ENCODE data around the gene DDN.

The DDN gene

GRCh38 chr12:49023812-49024211 lies 24.6 kb upstream of the DDN start:
- no peaks in the 10 kb centered on the region for H3K27me3 ChIP-seq (ENCODE audit: control insufficient read depth in 1 of 2, insufficient read depth in 2 of 2, low read length in 2 of 2)
- peaks cover 6 to 7% of the 10 kb centered on the region in 2 donors for H3K4me1 ChIP-seq (ENCODE audit: control insufficient read depth in 1 of 2, insufficient read depth in 2 of 2, low read length in 2 of 2)
- H3K36me3 ChIP-seq (ENCODE audit: control insufficient read depth in 1 of 2, insufficient read depth in 2 of 2, low read length in 2 of 2): peaks cover 49 to 74% of the 10 kb centered on the region in 2 donors
- H3K27ac ChIP-seq (ENCODE audit: low read depth, low read length): no peak overlapping the region
- no peak overlapping the region for H3K4me3 ChIP-seq (ENCODE audit: low read depth in 1 of 2, low read length in 2 of 2)
- H3K9ac ChIP-seq (ENCODE audit: low read depth in 1 of 2, low read length in 2 of 2): no peak overlapping the region
- H3K9me3 ChIP-seq (ENCODE audit: control insufficient read depth in 1 of 2, low read length in 2 of 2): no peaks in the 10 kb centered on the region

DNA sequence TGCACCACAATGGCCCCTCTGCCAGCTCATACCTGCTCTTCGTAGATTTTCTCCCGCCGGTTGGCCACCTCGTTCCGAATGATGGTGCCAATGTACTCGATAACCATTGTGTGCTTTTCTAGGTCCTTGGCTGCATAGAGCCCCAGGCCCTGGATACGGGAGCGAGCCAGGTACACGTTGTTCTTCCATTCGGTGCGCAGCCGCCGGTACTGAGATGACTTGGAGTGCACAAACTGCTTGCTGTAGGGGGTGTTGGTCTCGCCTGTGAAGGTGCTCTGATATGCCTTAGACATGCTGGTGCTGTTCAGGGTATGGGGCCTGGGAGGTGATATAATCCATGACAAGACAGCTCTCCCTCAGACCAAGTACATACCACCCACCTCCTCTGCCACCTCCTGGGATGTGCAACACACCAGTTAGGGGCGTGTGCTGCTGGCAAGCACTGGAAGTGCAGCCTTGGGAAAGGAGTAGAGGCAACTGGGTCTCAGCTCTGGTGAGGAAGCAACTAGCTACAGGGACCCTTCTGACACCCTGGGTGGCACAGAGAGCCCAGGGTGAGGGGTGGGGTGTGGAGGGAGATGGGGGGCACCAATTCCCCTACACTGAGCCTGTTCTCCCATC lies 23.5 kb upstream of the DDN start:
- no peak overlapping the region for H3K9ac ChIP-seq (ENCODE audit: low read depth in 1 of 2, low read length in 2 of 2)
- no peaks in the 10 kb centered on the region for H3K27me3 ChIP-seq (ENCODE audit: control insufficient read depth in 1 of 2, insufficient read depth in 2 of 2, low read length in 2 of 2)
- no peaks in the 10 kb centered on the region for H3K9me3 ChIP-seq (ENCODE audit: control insufficient read depth in 1 of 2, low read length in 2 of 2)
- peaks cover 9 to 12% of the 10 kb centered on the region in 2 donors for H3K4me1 ChIP-seq (ENCODE audit: control insufficient read depth in 1 of 2, insufficient read depth in 2 of 2, low read length in 2 of 2)
- H3K36me3 ChIP-seq (ENCODE audit: control insufficient read depth in 1 of 2, insufficient read depth in 2 of 2, low read length in 2 of 2): peaks cover 40 to 63% of the 10 kb centered on the region in 2 donors
- no peak overlapping the region for H3K4me3 ChIP-seq (ENCODE audit: low read depth in 1 of 2, low read length in 2 of 2)
- H3K27ac ChIP-seq (ENCODE audit: low read depth, low read length): no peak overlapping the region

DNA sequence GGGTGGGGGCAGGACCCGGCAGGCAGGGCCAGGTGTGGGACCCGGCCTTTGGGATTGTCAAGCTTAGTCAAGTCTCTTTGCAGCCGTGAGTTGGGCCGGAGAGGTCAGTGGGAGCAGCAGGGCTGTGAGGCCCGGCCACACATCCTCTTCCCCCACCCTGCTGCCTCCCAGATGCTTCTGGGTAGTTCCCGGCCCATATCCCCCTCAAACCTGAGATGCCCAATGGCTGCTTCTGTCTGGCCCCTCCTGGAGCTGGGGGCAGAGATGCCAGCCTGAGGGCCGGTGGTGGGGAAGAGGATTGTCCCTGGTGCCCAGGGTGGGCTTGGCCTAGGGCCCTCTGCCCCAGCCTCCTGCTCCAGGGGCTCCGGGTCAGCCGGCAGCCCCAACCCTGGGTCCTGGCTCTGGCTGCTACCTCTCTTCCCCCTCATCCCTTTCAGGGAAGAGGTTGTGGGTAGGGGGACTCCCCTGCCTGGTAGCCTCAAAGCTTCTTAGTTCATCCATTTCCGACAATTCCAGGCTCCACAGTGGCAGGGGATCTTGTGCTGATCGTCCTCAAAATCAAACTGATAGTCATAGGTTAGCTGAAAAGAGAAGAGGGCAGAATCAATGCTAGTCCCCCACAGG lies 22.2 kb upstream of the DDN start:
- Histone ChIP-seq H3K4me1 (ENCODE audit: control insufficient read depth in 1 of 2, insufficient read depth in 2 of 2, low read length in 2 of 2) (peaks cover 11 to 14% of the 10 kb centered on the region in 2 donors), H3K9ac (ENCODE audit: low read depth in 1 of 2, low read length in 2 of 2) (no peak overlapping the region), H3K4me3 (ENCODE audit: low read depth in 1 of 2, low read length in 2 of 2) (no peak overlapping the region), H3K36me3 (ENCODE audit: control insufficient read depth in 1 of 2, insufficient read depth in 2 of 2, low read length in 2 of 2) (peaks cover 35 to 52% of the 10 kb centered on the region in 2 donors), H3K27ac (ENCODE audit: low read depth, low read length) (no peak overlapping the region), H3K27me3 (ENCODE audit: control insufficient read depth in 1 of 2, insufficient read depth in 2 of 2, low read length in 2 of 2) (no peaks in the 10 kb centered on the region), H3K9me3 (ENCODE audit: control insufficient read depth in 1 of 2, low read length in 2 of 2) (no peaks in the 10 kb centered on the region)

GRCh38 chr12:49020441-49020840 lies 21.3 kb upstream of the DDN start:
- no peak overlapping the region for H3K27ac ChIP-seq (ENCODE audit: low read depth, low read length)
- no peaks in the 10 kb centered on the region for H3K27me3 ChIP-seq (ENCODE audit: control insufficient read depth in 1 of 2, insufficient read depth in 2 of 2, low read length in 2 of 2)
- H3K4me3 ChIP-seq (ENCODE audit: low read depth in 1 of 2, low read length in 2 of 2): no peak overlapping the region
- peaks cover 9 to 12% of the 10 kb centered on the region in 2 donors for H3K4me1 ChIP-seq (ENCODE audit: control insufficient read depth in 1 of 2, insufficient read depth in 2 of 2, low read length in 2 of 2)
- H3K9me3 ChIP-seq (ENCODE audit: control insufficient read depth in 1 of 2, low read length in 2 of 2): no peaks in the 10 kb centered on the region
- H3K9ac ChIP-seq (ENCODE audit: low read depth in 1 of 2, low read length in 2 of 2): no peak overlapping the region
- H3K36me3 ChIP-seq (ENCODE audit: control insufficient read depth in 1 of 2, insufficient read depth in 2 of 2, low read length in 2 of 2): peaks cover 25 to 42% of the 10 kb centered on the region in 2 donors

- peaks cover 9 to 12% of the 10 kb centered on the region in 2 donors for H3K4me1 ChIP-seq (ENCODE audit: control insufficient read depth in 1 of 2, insufficient read depth in 2 of 2, low read length in 2 of 2)
- H3K9me3 ChIP-seq (ENCODE audit: control insufficient read depth in 1 of 2, low read length in 2 of 2): no peaks in the 10 kb centered on the region
- peak overlapping the region in 1 of 2 donors; percentile 97 for H3K4me3 ChIP-seq (ENCODE audit: low read depth in 1 of 2, low read length in 2 of 2)
- H3K27ac ChIP-seq (ENCODE audit: low read depth, low read length): no peak overlapping the region
- peaks cover 18 to 35% of the 10 kb centered on the region in 2 donors for H3K36me3 ChIP-seq (ENCODE audit: control insufficient read depth in 1 of 2, insufficient read depth in 2 of 2, low read length in 2 of 2)
- H3K27me3 ChIP-seq (ENCODE audit: control insufficient read depth in 1 of 2, insufficient read depth in 2 of 2, low read length in 2 of 2): no peaks in the 10 kb centered on the region
- peak overlapping the region; percentile 25 to 98 for H3K9ac ChIP-seq (ENCODE audit: low read depth in 1 of 2, low read length in 2 of 2)
Measured at GRCh38 chr12:49019443-49020324, 20.5 kb upstream of the DDN start.

DNA sequence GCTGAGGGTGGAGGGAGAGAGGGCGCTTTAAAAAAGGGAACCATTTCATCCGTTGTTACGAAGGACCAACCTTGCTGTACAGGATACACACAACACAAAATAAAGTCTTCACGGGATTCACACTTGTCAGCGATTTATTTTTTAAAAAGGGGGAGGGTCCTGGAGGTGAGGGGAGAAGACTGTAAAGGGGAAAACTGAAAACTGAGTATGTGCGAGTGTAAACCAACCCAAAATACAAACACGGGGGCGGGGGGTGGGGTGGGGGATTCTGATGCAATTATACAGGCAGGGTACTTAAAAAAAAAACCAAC lies 19.9 kb upstream of the DDN start:
- peaks cover 12 to 28% of the 10 kb centered on the region in 2 donors for H3K36me3 ChIP-seq (ENCODE audit: control insufficient read depth in 1 of 2, insufficient read depth in 2 of 2, low read length in 2 of 2)
- H3K4me3 ChIP-seq (ENCODE audit: low read depth in 1 of 2, low read length in 2 of 2): peak overlapping the region; percentile 97 to 100
- no peaks in the 10 kb centered on the region for H3K9me3 ChIP-seq (ENCODE audit: control insufficient read depth in 1 of 2, low read length in 2 of 2)
- H3K27ac ChIP-seq (ENCODE audit: low read depth, low read length): peak overlapping the region; percentile 84
- peak overlapping the region; percentile 75 to 98 for H3K9ac ChIP-seq (ENCODE audit: low read depth in 1 of 2, low read length in 2 of 2)
- H3K27me3 ChIP-seq (ENCODE audit: control insufficient read depth in 1 of 2, insufficient read depth in 2 of 2, low read length in 2 of 2): no peaks in the 10 kb centered on the region
- peaks cover 9 to 12% of the 10 kb centered on the region in 2 donors for H3K4me1 ChIP-seq (ENCODE audit: control insufficient read depth in 1 of 2, insufficient read depth in 2 of 2, low read length in 2 of 2)

GRCh38 chr12:49018261-49019119 lies 19.3 kb upstream of the DDN start, which contains the start of gene PRKAG1:
Gene PRKAG1 (minus strand): TSS chr12:49018776. CDS start chr12:49018740, 36 bp downstream.
- Histone ChIP-seq H3K27me3 (ENCODE audit: control insufficient read depth in 1 of 2, insufficient read depth in 2 of 2, low read length in 2 of 2) (no peaks in the 10 kb centered on the region), H3K4me1 (ENCODE audit: control insufficient read depth in 1 of 2, insufficient read depth in 2 of 2, low read length in 2 of 2) (peaks cover 9 to 12% of the 10 kb centered on the region in 2 donors), H3K4me3 (ENCODE audit: low read depth in 1 of 2, low read length in 2 of 2) (peak within 1 kb of the TSS; percentile 97 to 100), H3K9ac (ENCODE audit: low read depth in 1 of 2, low read length in 2 of 2) (peak within 1 kb of the TSS; percentile 98 to 100), H3K9me3 (ENCODE audit: control insufficient read depth in 1 of 2, low read length in 2 of 2) (no peaks in the 10 kb centered on the region), H3K27ac (ENCODE audit: low read depth, low read length) (peak within 1 kb of the TSS; percentile 84), H3K36me3 (ENCODE audit: control insufficient read depth in 1 of 2, insufficient read depth in 2 of 2, low read length in 2 of 2) (peaks cover 8 to 23% of the 10 kb centered on the region in 2 donors)

DNA sequence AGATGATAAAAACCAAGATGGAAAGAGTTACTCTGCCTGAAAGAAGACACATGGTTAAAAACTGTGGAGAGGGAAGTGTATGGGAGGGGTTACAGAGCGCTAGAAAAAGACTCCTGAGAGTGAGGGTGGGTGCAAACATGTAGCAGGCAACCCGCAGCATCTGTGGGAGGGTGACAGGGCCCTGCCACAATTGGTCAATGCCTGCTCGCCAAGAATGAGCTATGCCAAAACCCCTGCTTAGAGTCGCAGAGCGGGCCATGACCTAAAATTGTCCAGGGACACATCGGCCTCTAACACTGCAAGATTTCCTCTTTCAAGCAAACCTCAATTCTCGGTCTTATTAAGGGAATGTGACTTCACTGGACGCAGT lies 18.7 kb upstream of the DDN start:
- peaks cover 7 to 21% of the 10 kb centered on the region in 2 donors for H3K36me3 ChIP-seq (ENCODE audit: control insufficient read depth in 1 of 2, insufficient read depth in 2 of 2, low read length in 2 of 2)

DNA sequence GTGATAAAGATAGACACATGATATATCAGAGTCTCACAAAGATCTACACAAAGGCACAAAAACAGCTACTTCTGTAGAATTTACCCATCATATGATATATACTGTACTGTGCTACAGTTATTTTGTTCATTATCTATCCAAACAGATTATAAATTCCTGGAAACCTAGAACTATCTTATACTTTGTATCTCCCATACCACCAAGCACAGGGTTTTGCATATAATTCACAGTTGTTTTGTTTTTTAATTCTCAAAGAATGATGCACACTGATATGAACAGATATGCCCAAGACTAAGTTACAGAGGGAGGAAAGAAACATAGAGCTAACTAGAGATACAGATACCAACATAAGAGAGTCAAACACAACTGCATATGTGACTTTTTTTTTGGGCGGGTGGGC lies 16.0 kb upstream of the DDN start:
- peaks cover 9 to 30% of the 10 kb centered on the region in 2 donors for H3K36me3 ChIP-seq (ENCODE audit: control insufficient read depth in 1 of 2, insufficient read depth in 2 of 2, low read length in 2 of 2)
- peaks cover 9 to 12% of the 10 kb centered on the region in 2 donors for H3K4me1 ChIP-seq (ENCODE audit: control insufficient read depth in 1 of 2, insufficient read depth in 2 of 2, low read length in 2 of 2)
- no peaks in the 10 kb centered on the region for H3K9me3 ChIP-seq (ENCODE audit: control insufficient read depth in 1 of 2, low read length in 2 of 2)
- H3K4me3 ChIP-seq (ENCODE audit: low read depth in 1 of 2, low read length in 2 of 2): no peak overlapping the region
- no peaks in the 10 kb centered on the region for H3K27me3 ChIP-seq (ENCODE audit: control insufficient read depth in 1 of 2, insufficient read depth in 2 of 2, low read length in 2 of 2)
- no peak overlapping the region for H3K9ac ChIP-seq (ENCODE audit: low read depth in 1 of 2, low read length in 2 of 2)
- no peak overlapping the region for H3K27ac ChIP-seq (ENCODE audit: low read depth, low read length)

More for the DNA sequence above, 18.7 kb upstream of the DDN start:
- H3K27me3 ChIP-seq (ENCODE audit: control insufficient read depth in 1 of 2, insufficient read depth in 2 of 2, low read length in 2 of 2): no peaks in the 10 kb centered on the region
- H3K9ac ChIP-seq (ENCODE audit: low read depth in 1 of 2, low read length in 2 of 2): peak overlapping the region; percentile 98 to 100
- peak overlapping the region; percentile 97 to 100 for H3K4me3 ChIP-seq (ENCODE audit: low read depth in 1 of 2, low read length in 2 of 2)
- H3K4me1 ChIP-seq (ENCODE audit: control insufficient read depth in 1 of 2, insufficient read depth in 2 of 2, low read length in 2 of 2): peaks cover 9 to 12% of the 10 kb centered on the region in 2 donors
- no peaks in the 10 kb centered on the region for H3K9me3 ChIP-seq (ENCODE audit: control insufficient read depth in 1 of 2, low read length in 2 of 2)
- peak overlapping the region; percentile 84 for H3K27ac ChIP-seq (ENCODE audit: low read depth, low read length)
